ENCODE data around the gene EPM2A.
"Not testable (repeated sequence)": the region's sequence is repeated elsewhere in the genome, so short reads cannot be mapped to it uniquely, and the experiment has no call there.

The EPM2A gene

GRCh38 chr6:145749632-145750031 is 14.3 kb upstream of the EPM2A start:
- H3K4me3 ChIP-seq (ENCODE audit: low read depth, low read length): no peak overlapping the region
- peak; percentile 48 for DNase-seq (ENCODE audit: low read depth)

DNA sequence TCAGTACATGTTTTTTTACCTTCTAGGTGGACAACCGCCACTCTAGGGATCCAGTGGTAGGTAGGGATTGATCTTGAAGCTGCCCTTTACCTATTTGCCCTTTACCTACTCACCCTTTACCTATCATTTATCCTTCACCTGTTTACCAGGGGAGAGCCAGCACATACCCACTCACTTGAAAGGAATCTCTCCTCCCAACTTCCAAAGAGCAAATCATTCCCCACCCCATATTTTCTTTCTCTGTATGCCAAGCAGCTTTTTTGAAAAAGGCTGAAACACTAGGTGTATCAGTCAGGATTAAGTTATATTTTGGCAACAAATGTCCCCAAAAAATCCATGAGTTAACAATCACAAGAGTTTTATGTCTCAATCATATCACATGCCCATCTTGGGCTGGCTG is 10.5 kb upstream of the EPM2A start:
- no peak for DNase-seq (ENCODE audit: low read depth)
- no peak for TF ChIP-seq POLR2A (IDR thresholded peaks at IDR 0.05; ENCODE audit: extremely low read depth, insufficient read length)
- no peak for TF ChIP-seq MYC (IDR thresholded peaks at IDR 0.05; ENCODE audit: low read depth, low read length)
- no peak for TF ChIP-seq CTCF (IDR thresholded peaks at IDR 0.05; ENCODE audit: low read depth, low read length)
- TF ChIP-seq MAX (IDR thresholded peaks at IDR 0.05; ENCODE audit: low read depth, low read length): no peak
- H3K4me3 ChIP-seq (ENCODE audit: low read depth, low read length): no peak overlapping the region

More at GRCh38 chr6:145749632-145750031, 14.3 kb upstream of the EPM2A start:
- TF ChIP-seq POLR2A (IDR thresholded peaks at IDR 0.05; ENCODE audit: extremely low read depth, insufficient read length) (no peak), MAX (IDR thresholded peaks at IDR 0.05; ENCODE audit: low read depth, low read length) (no peak), CTCF (IDR thresholded peaks at IDR 0.05; ENCODE audit: low read depth, low read length) (no peak), MYC (IDR thresholded peaks at IDR 0.05; ENCODE audit: low read depth, low read length) (no peak)

DNA sequence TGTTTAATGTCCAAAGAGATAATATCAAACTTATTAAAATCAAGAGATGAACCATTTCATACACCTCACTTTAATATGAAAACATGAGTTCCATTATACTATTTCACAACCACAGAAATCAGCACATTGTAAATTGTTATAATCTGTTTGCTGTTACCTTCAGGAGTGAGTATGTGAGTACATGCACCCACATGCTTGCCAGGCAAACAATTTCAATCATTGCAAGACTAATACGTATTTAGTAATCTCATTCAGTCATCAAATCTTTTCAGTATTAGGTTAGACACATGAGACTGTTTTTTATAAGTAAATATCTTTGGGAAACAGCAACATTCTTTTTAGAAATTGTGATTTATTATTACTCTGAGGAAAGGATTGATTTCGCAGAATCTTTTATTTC is 9.3 kb upstream of the EPM2A start:
- TF ChIP-seq MYC (IDR thresholded peaks at IDR 0.05; ENCODE audit: low read depth, low read length): no peak
- no peak for TF ChIP-seq POLR2A (IDR thresholded peaks at IDR 0.05; ENCODE audit: extremely low read depth, insufficient read length)
- no peak for TF ChIP-seq MAX (IDR thresholded peaks at IDR 0.05; ENCODE audit: low read depth, low read length)
- TF ChIP-seq CTCF (IDR thresholded peaks at IDR 0.05; ENCODE audit: low read depth, low read length): no peak
- DNase-seq (ENCODE audit: low read depth): no peak
- H3K4me3 ChIP-seq (ENCODE audit: low read depth, low read length): no peak overlapping the region

DNA sequence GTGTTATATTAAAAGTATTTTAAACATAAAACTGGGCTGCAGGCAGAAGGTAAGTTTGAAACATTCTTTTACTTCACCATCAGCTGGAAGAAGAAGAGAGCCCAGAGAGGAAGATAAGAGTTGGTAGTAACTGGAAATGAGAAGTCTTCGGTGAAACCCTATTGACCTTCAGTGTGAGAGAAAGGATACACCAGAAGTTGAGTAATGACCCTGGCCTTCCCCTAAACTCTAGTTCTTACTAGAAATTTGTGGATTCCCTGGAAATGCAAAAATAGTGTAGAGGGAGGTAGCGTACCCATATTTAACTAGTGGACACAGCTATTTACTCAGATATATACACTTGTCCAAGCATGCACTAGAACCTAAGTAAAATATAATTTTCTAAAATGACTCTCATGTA is 8.0 kb upstream of the EPM2A start:
- no peak for DNase-seq (ENCODE audit: low read depth)
- TF ChIP-seq MAX (IDR thresholded peaks at IDR 0.05; ENCODE audit: low read depth, low read length) (no peak), CTCF (IDR thresholded peaks at IDR 0.05; ENCODE audit: low read depth, low read length) (no peak), POLR2A (IDR thresholded peaks at IDR 0.05; ENCODE audit: extremely low read depth, insufficient read length) (no peak), MYC (IDR thresholded peaks at IDR 0.05; ENCODE audit: low read depth, low read length) (no peak)
- H3K4me3 ChIP-seq (ENCODE audit: low read depth, low read length): no peak overlapping the region

DNA sequence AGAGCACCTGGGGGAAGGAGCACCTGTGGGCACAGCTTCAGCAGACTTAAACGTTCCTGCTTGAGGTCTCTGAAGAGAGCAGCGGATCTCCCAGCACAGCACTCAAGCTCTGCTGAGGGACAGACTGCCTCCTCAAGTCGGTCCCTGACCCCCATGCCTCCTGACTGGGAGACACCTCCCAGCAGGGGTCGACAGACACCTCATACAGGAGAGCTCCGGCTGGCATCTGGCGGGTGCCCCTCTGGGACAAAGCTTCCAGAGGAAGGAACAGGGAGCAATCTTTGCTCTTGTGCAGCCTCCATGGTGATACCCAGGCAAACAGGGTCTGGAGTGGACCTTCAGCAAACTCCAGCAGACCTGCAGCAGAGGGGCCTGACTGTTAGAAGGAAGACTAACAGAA is 7.2 kb upstream of the EPM2A start:
- not testable (repeated sequence) for H3K4me3 ChIP-seq (ENCODE audit: low read depth, low read length); DNase-seq (ENCODE audit: low read depth)

DNA sequence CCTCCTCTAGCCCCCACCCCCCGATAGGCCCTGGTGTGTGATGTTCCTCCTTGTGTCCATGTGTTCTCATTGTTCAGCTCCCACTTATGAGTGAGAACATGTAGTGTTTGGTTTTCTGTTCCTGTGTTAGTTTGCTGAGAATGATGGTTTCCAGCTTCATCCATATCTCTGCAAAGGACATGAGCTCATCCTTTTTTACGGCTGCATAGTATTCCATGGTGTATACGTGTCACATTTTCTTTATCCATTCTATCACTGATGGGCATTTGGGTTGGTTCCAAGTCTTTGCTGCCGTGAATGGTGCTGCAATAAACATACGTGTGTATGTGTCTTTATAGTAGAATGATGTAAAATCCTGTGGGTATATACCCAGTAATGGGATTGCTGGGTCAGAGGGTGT is 4.4 kb upstream of the EPM2A start:
- DNase-seq (ENCODE audit: low read depth); H3K4me3 ChIP-seq (ENCODE audit: low read depth, low read length): not testable (repeated sequence)

GRCh38 chr6:145738265-145738664 is 2.9 kb upstream of the EPM2A start:
- DNase-seq (ENCODE audit: low read depth): no peak
- no peak overlapping the region for H3K4me3 ChIP-seq (ENCODE audit: low read depth, low read length)
- TF ChIP-seq MAX (IDR thresholded peaks at IDR 0.05; ENCODE audit: low read depth, low read length) (no peak), CTCF (IDR thresholded peaks at IDR 0.05; ENCODE audit: low read depth, low read length) (no peak), POLR2A (IDR thresholded peaks at IDR 0.05; ENCODE audit: extremely low read depth, insufficient read length) (no peak), MYC (IDR thresholded peaks at IDR 0.05; ENCODE audit: low read depth, low read length) (no peak)
